Adrenal gland (tissue), 12 donors: Measurements from ENCODE around the gene HEATR5A. TPM values are rescaled to one million over a fixed set of nuclear protein-coding genes. Genes with fewer than 3 reads are reported as not detected.
"Not testable (repeated sequence)": the region's sequence is repeated elsewhere in the genome, so short reads cannot be mapped to it uniquely, and the experiment has no call there.

Experiments used
- DNase-seq, 7 donors: peaks; one replicate each; pipeline ENCODE4 v3.0.0-alpha.2; 2019 to 2020
- H3K27ac ChIP-seq, 5 donors: fragments of 200-600 bp; sonication (generic) in 4 of 5; 1 replicate in 3 of 5; 2 replicates in 2 of 5; pipeline versions ENCODE4 v1.5.1 to v1.8.0; 2016 to 2020; ENCODE audit warnings: mild to moderate bottlenecking in 1 of 5
- H3K27me3 ChIP-seq: fragments of 200-600 bp; 2 replicates; pipeline ENCODE4 v1.8.0; 2021
- H3K36me3 ChIP-seq, 2 donors: fragments of 200-600 bp; replicated peaks in 1 of 2; 1 replicate in 1 of 2; 2 replicates in 1 of 2; pipeline versions ENCODE4 v1.5.1 to v1.8.0; 2018 to 2022
- H3K4me1 ChIP-seq, 2 donors: fragments of 200-600 bp; replicated peaks in 1 of 2; 1 replicate in 1 of 2; 2 replicates in 1 of 2; pipeline versions ENCODE4 v1.5.1 to v1.8.0; 2018 to 2021
- H3K4me3 ChIP-seq, 4 donors: fragments of 200-600 bp; sonication (generic) in 3 of 4; one replicate each; pipeline ENCODE4 v1.5.1; 2016 to 2018
- H3K9me3 ChIP-seq, 3 donors: fragments of 200-600 bp; sonication (generic) in 1 of 3; replicated peaks in 1 of 3; 1 replicate in 2 of 3; 2 replicates in 1 of 3; pipeline versions ENCODE4 v1.5.1 to v1.8.0; 2016 to 2021
- POLR2A ChIP-seq, 2 donors: fragments of 450-650 bp; IDR thresholded peaks; one replicate each; pipeline ENCODE4 v1.6.1; 2017; ENCODE audit warnings: antibody characterized with exemption in 2 of 2, mild to moderate bottlenecking in 2 of 2, moderate library complexity in 1 of 2
- WGBS, 4 donors: extraction: QIAGEN DNeasy Blood & Tissue Kit in 2 of 4; methylation state at CpG; one replicate each; pipeline versions ENCODE4 v1.1.5 to v1.1.7; 2013 to 2017; 5-methylcytosine and 5-hydroxymethylcytosine counted together
- intact Hi-C, 2 donors: fragments of 100-400 bp; cut with DNase I; formaldehyde crosslinking; loops; one replicate each; pipeline versions ENCODE4 v1.14.1 to v1.15.0; 2022 to 2023
- polyA plus RNA-seq, 3 donors: library from polyadenylated mRNA; stranded (reverse); fragments of 200-250 nt in 2 of 3; fragments of 350-450 nt in 1 of 3; fragmentation: Illumina TruSeq in 1 of 3; extraction: RNeasy Lipid Tissue Mini Kit (QIAGEN cat#74804) in 1 of 3; gene quantifications; one replicate each; pipeline ENCODE4 v1.2.3, GENCODE V29; 2013 to 2014
- total RNA-seq, 9 donors: library from RNA; depleted of rRNA in 4 of 9; stranded (reverse); fragments of >200 nt in 4 of 9; fragments of 120-200 nt in 1 of 9; fragmentation: NEBNext Ultra II Directional in 1 of 9; extraction: Animal tissue kit (Norgen Biotek cat#: 25700) in 1 of 9; gene quantifications; one replicate each; pipeline versions ENCODE4 v1.1.0 to v1.2.4, GENCODE V29; 2013 to 2023
- TF ChIP-seq, protein P1 (sequence below), 6 experiments: fragments of 450-650 bp in 4 of 6; fragments of 200-600 bp in 2 of 6; sonication (generic) in 1 of 6; IDR thresholded peaks; 1 replicate in 5 of 6; 2 replicates in 1 of 6; pipeline versions ENCODE4 v1.5.1 to v1.8.0; 2016 to 2021; ENCODE audit warnings: antibody characterized with exemption in 6 of 6, mild to moderate bottlenecking in 2 of 6, moderate library complexity in 1 of 6
- donor health status: healthy with polysubstance abuse.
- donor health status: Bipolar disorder and iron deficiency.
- donor health status: DM: yes; HTN: yes; CAD: no.
- donor health status: DM: no; HTN: no; CAD: no.
- donor health status: DM: no; HTN: no; CAD: no.
- donor health status: DM: yes; HTN: yes; CAD: no.

The HEATR5A gene
- total and polyA plus RNA-seq, 12 donors = 20.8 to 60.4 (median 40.1) TPM

DNA sequence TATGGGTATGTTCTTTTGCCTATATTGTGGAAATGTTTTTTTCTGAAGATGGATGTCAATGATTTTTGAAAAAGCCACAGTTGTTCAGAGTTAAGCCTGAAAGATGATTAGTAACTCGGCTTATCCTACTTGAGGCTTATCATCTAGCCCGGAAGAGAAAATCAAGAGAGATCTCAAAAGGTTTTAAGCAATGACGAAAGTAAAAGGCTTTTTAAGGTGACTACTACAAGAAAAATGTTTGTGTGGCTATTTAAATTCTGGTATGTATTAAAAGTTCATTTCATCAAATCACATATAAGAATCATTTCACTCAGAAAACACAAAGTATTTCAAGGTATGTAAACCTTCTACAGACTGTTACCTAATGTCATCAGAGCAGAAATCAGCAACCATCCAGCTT lies 40.2 kb downstream of the HEATR5A start:
- Histone ChIP-seq H3K9me3 (no peaks in the 10 kb centered on the region), H3K4me1 (peaks cover 0 to 7% of the 10 kb centered on the region in 2 donors), H3K36me3 (peaks cover 0 to 56% of the 10 kb centered on the region in 2 donors), H3K4me3 (no peak overlapping the region), H3K27me3 (no peaks in the 10 kb centered on the region), H3K27ac (no peak overlapping the region)
- DNase-seq = no peak
- TF ChIP-seq, protein P1, sequence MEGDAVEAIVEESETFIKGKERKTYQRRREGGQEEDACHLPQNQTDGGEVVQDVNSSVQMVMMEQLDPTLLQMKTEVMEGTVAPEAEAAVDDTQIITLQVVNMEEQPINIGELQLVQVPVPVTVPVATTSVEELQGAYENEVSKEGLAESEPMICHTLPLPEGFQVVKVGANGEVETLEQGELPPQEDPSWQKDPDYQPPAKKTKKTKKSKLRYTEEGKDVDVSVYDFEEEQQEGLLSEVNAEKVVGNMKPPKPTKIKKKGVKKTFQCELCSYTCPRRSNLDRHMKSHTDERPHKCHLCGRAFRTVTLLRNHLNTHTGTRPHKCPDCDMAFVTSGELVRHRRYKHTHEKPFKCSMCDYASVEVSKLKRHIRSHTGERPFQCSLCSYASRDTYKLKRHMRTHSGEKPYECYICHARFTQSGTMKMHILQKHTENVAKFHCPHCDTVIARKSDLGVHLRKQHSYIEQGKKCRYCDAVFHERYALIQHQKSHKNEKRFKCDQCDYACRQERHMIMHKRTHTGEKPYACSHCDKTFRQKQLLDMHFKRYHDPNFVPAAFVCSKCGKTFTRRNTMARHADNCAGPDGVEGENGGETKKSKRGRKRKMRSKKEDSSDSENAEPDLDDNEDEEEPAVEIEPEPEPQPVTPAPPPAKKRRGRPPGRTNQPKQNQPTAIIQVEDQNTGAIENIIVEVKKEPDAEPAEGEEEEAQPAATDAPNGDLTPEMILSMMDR (IDR thresholded peaks at IDR 0.05) = no peak
- no peak for TF ChIP-seq POLR2A (IDR thresholded peaks at IDR 0.05)
- WGBS, 4 donors = 88 to 93% (median 88%) methylated on average over 3 of the region's 3 CpGs
- intact Hi-C loops = no loop called here

- H3K36me3 ChIP-seq = peaks cover 0 to 55% of the 10 kb centered on the region in 2 donors
- H3K27ac ChIP-seq, H3K4me3 ChIP-seq, H3K9me3 ChIP-seq, DNase-seq, H3K27me3 ChIP-seq, H3K4me1 ChIP-seq, intact Hi-C loops: not testable (repeated sequence)
- WGBS, 4 donors = 95 to 97% (median 95%) methylated on average over 16 of the region's 16 CpGs
Observed at GRCh38 chr14:31379125-31379947, 41.0 kb downstream of the HEATR5A start.

DNA sequence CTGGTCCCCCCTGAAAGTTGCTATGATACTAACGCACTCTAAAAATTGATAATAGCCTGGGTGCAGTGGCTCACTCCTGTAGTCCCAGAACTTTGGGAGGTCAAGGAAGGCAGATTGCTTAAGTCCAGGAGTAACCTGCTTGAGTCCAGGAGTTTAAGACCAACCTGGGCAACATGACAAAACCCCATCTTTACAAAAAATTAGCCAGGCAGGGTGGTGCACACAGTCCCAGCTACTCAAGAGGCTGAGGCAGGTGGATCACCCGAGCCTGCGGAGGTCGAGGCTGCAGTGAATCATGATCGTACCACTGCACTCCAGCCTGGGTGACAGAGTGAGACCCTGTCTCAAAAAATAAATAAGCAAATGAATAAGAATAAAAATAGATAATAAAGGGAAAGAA lies 42.9 kb downstream of the HEATR5A start:
- TF ChIP-seq, protein P1 (IDR thresholded peaks at IDR 0.05) = no peak
- TF ChIP-seq POLR2A (IDR thresholded peaks at IDR 0.05) = no peak
- Histone ChIP-seq H3K9me3 (no peaks in the 10 kb centered on the region), H3K27ac (no peak overlapping the region), H3K4me3 (no peak overlapping the region), H3K27me3 (no peaks in the 10 kb centered on the region), H3K4me1 (peaks cover 0 to 7% of the 10 kb centered on the region in 2 donors), H3K36me3 (peaks cover 0 to 49% of the 10 kb centered on the region in 2 donors)
- WGBS, 4 donors = 86 to 97% (median 92%) methylated on average over 5 of the region's 5 CpGs
- no peak for DNase-seq
- intact Hi-C loops = no loop called here

DNA sequence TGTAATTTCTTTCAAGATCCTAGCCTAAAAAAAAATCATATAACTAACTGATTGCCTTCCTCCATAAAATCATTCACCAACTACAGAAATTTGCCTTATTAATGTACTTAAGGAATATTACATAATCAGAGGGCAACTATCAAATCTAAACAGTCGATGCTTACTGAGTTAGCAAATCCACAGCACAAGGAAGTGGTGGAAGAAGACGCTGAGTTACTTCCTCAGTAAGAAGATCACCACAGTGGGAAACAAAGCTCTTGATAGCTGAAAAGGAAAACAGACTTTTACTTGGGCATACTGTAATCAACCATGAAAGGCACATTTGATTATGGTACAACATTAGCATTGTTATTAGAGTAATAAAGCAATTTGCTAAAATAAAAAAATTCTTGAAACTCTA lies 48.7 kb downstream of the HEATR5A start:
- Histone ChIP-seq H3K9me3 (no peaks in the 10 kb centered on the region), H3K27me3 (no peaks in the 10 kb centered on the region), H3K4me1 (no peaks in the 10 kb centered on the region), H3K4me3 (no peak overlapping the region), H3K27ac (no peak overlapping the region), H3K36me3 (peaks cover 0 to 23% of the 10 kb centered on the region in 2 donors)
- intact Hi-C loops = no loop called here
- no peak for DNase-seq
- WGBS, 4 donors = 69 to 76% (median 69%) methylated on average over 2 of the region's 2 CpGs
- TF ChIP-seq, protein P1 (IDR thresholded peaks at IDR 0.05) = no peak
- TF ChIP-seq POLR2A (IDR thresholded peaks at IDR 0.05) = no peak
